Left cardiac atrium (tissue), 4 donors: ENCODE measurements around the gene FBXO3. TPM values are rescaled to one million over a fixed set of nuclear protein-coding genes. Genes with fewer than 3 reads are reported as not detected.
A peak's percentile ranks its signal among the peaks of the same experiment; 100 is the strongest.
"Not testable (repeated sequence)": the region's sequence is repeated elsewhere in the genome, so short reads cannot be mapped to it uniquely, and the experiment has no call there.

Experiments used
- ATAC-seq, 2 donors: fragments of 200-7000 bp; cut with Tn5 transposase; one replicate each; pipeline ENCODE4 v1.9.1; 2020; ENCODE audit warnings: mild to moderate bottlenecking in 2 of 2, moderate library complexity in 2 of 2
- DNase-seq: peaks from one replicate; pipeline ENCODE4 v3.0.0-alpha.2; 2020
- intact Hi-C, 2 donors: fragments of 100-400 bp; cut with DNase I; formaldehyde crosslinking; loops; one replicate each; pipeline versions ENCODE4 v1.14.1 to v1.15.1; 2022 to 2023
- total RNA-seq, 2 donors: library from RNA; stranded (reverse); fragmentation: NEBNext Ultra II Directional; extraction: Animal tissue kit (Norgen Biotek cat#: 25700); gene quantifications; one replicate each; pipeline ENCODE4 v1.2.1, GENCODE V29; 2021
- donor health status: DM: no; HTN: yes; CAD: no.
- donor health status: DM: no; HTN: yes; CAD: no; lungs with severe emphysema.
- donor health status: DM: yes; HTN: yes; CAD: no.
- donor health status: Dilated cardiomyopathy.

The FBXO3 gene
- total RNA-seq, 2 donors from 2014 or later: 30.5 to 31.8 TPM

GRCh38 chr11:33709466-33709865 lies 64.9 kb downstream of the FBXO3 start:
- intact Hi-C loops: no loop called here
- ATAC-seq (no peak), DNase-seq (no peak)

GRCh38 chr11:33708985-33709384 lies 65.3 kb downstream of the FBXO3 start:
- intact Hi-C loops: no loop called here
- ATAC-seq (no peak), DNase-seq (no peak)

GRCh38 chr11:33707831-33708230 lies 66.5 kb downstream of the FBXO3 start:
- DNase-seq, intact Hi-C loops: not testable (repeated sequence)
- peak; percentile 14 to 69 for ATAC-seq

- intact Hi-C loops: no loop called here
- ATAC-seq: no peak
Observed at GRCh38 chr11:33706966-33707365, 67.4 kb downstream of the FBXO3 start.

GRCh38 chr11:33706546-33706945 lies 67.8 kb downstream of the FBXO3 start:
- intact Hi-C loops: no loop called here
- DNase-seq (no peak), ATAC-seq (no peak)

More at GRCh38 chr11:33706966-33707365, 67.4 kb downstream of the FBXO3 start:
- no peak for DNase-seq

- intact Hi-C loops: loop anchor here in 1 of 2 donors (5.0 kb wide), 1 partner anchor 33 kb away; the partner anchor contains the start of gene CD59
- DNase-seq (no peak), ATAC-seq (no peak)
Observed at GRCh38 chr11:33704240-33705002, 69.9 kb downstream of the FBXO3 start.

GRCh38 chr11:33703788-33704187 lies 70.5 kb downstream of the FBXO3 start:
- DNase-seq: peak; percentile 37
- intact Hi-C loops: loop anchor here in 1 of 2 donors (5.0 kb wide), 1 partner anchor 34 kb away; the partner anchor contains the start of gene CD59
- ATAC-seq: peak in 1 of 2 donors; percentile 1

GRCh38 chr11:33703234-33703633 lies 71.1 kb downstream of the FBXO3 start:
- DNase-seq: no peak
- no peak for ATAC-seq
- intact Hi-C loops: loop anchor here in 1 of 2 donors (5.0 kb wide), 1 partner anchor 34 kb away; the partner anchor contains the start of gene CD59

- DNase-seq: no peak
- intact Hi-C loops: loop anchor here in 1 of 2 donors (5.0 kb wide), 1 partner anchor 36 kb away; the partner anchor contains the start of gene CD59
- peak in 1 of 2 donors; percentile 14 for ATAC-seq
Observed at GRCh38 chr11:33701302-33702230, 72.8 kb downstream of the FBXO3 start.

- DNase-seq (peak; percentile 98), ATAC-seq (peak; percentile 92 to 94)
- intact Hi-C loops: loop anchor here in 1 of 2 donors (5.0 kb wide), 1 partner anchor 37 kb away; the partner anchor contains the start of gene CD59
Observed at GRCh38 chr11:33700502-33701271, 73.6 kb downstream of the FBXO3 start, which contains the start of gene C11orf91. Gene C11orf91, minus strand, starts transcription at chr11:33700826. Its CDS starts 86 bp downstream, at chr11:33700740.

GRCh38 chr11:33700063-33700501 lies 74.2 kb downstream of the FBXO3 start:
- ATAC-seq (peak; percentile 0), DNase-seq (peak; percentile 62)
- intact Hi-C loops: loop anchor here in 1 of 2 donors (5.0 kb wide), 1 partner anchor 37 kb away; the partner anchor contains the start of gene CD59

- intact Hi-C loops: loop anchor here (5.0 to 10.0 kb wide), 2 partner anchors 38 to 535 kb away; partner anchors contain the start of genes CD59 (in 1 of the 2) and CSTF3 (in 1 of the 2)
- no peak for DNase-seq
- ATAC-seq: no peak
Observed at GRCh38 chr11:33699515-33700062, 74.7 kb downstream of the FBXO3 start.

GRCh38 chr11:33698921-33699320 lies 75.4 kb downstream of the FBXO3 start:
- DNase-seq: no peak
- ATAC-seq: no peak
- intact Hi-C loops: loop anchor here in 1 of 2 donors (10.0 kb wide), 1 partner anchor 534 kb away; the partner anchor contains the start of gene CSTF3

GRCh38 chr11:33697997-33698396 lies 76.3 kb downstream of the FBXO3 start:
- ATAC-seq: no peak
- intact Hi-C loops: loop anchor here in 1 of 2 donors (10.0 kb wide), 1 partner anchor 533 kb away; the partner anchor contains the start of gene CSTF3
- no peak for DNase-seq

GRCh38 chr11:33696931-33697638 lies 77.2 kb downstream of the FBXO3 start:
- no peak for ATAC-seq
- intact Hi-C loops: loop anchor here in 1 of 2 donors (10.0 kb wide), 1 partner anchor 532 kb away; the partner anchor contains the start of gene CSTF3
- no peak for DNase-seq

- intact Hi-C loops: loop anchor here in 1 of 2 donors (10.0 kb wide), 1 partner anchor 532 kb away; the partner anchor contains the start of gene CSTF3
- DNase-seq (no peak), ATAC-seq (no peak)
Observed at GRCh38 chr11:33696411-33696810, 77.9 kb downstream of the FBXO3 start.

GRCh38 chr11:33695051-33695566 lies 79.2 kb downstream of the FBXO3 start:
- DNase-seq (peak; percentile 33), ATAC-seq (no peak)
- intact Hi-C loops: loop anchor here in 1 of 2 donors (10.0 kb wide), 1 partner anchor 530 kb away; the partner anchor contains the start of gene CSTF3
